Parathyroid adenoma (tissue), 2 donors: ENCODE measurements around the gene FBXO48.

ENCODE experiments used
- H2AFZ ChIP-seq: fragments of 300-600 bp; sonication (generic); one replicate; pipeline ENCODE4 v1.7.0; 2017; ENCODE audit warnings: antibody characterized with exemption, mild to moderate bottlenecking
- H3K27ac ChIP-seq: fragments of 300-600 bp; sonication (generic); one replicate; pipeline ENCODE4 v1.7.0; 2017
- H3K27me3 ChIP-seq: fragments of 300-600 bp; sonication (generic); one replicate; pipeline ENCODE4 v1.7.0; 2017; ENCODE audit warnings: low read length; ENCODE audit not compliant: control insufficient read depth, insufficient read depth
- H3K36me3 ChIP-seq: fragments of 300-600 bp; sonication (generic); one replicate; pipeline ENCODE4 v1.7.0; 2017; ENCODE audit warnings: low read length; ENCODE audit not compliant: control insufficient read depth, insufficient read depth
- H3K4me1 ChIP-seq: fragments of 300-600 bp; sonication (generic); one replicate; pipeline ENCODE4 v1.7.0; 2017; ENCODE audit warnings: control low read depth
- H3K4me2 ChIP-seq: fragments of 300-600 bp; sonication (generic); one replicate; pipeline ENCODE4 v1.7.0; 2017; ENCODE audit warnings: low read length
- H3K4me3 ChIP-seq: fragments of 300-600 bp; sonication (generic); one replicate; pipeline ENCODE4 v1.7.0; 2017; ENCODE audit warnings: low read depth, low read length
- H3K79me2 ChIP-seq: fragments of 300-600 bp; sonication (generic); one replicate; pipeline ENCODE4 v1.7.0; 2017; ENCODE audit warnings: control low read depth
- H3K9ac ChIP-seq: fragments of 300-600 bp; sonication (generic); one replicate; pipeline ENCODE4 v1.7.0; 2017; ENCODE audit warnings: mild to moderate bottlenecking
- H3K9me3 ChIP-seq: fragments of 300-600 bp; sonication (generic); one replicate; pipeline ENCODE4 v1.7.0; 2017; ENCODE audit warnings: low read length; ENCODE audit not compliant: control insufficient read depth
- CTCF ChIP-seq: fragments of 300-600 bp; sonication (generic); IDR thresholded peaks from one replicate; pipeline ENCODE4 v1.7.0; 2017; ENCODE audit warnings: antibody characterized with exemption, mild to moderate bottlenecking
- donor health status: primary hyperparathyroidism.

FBXO48 gene

GRCh38 chr2:68483011-68483410 lies 15.9 kb upstream of the FBXO48 start:
- no peak overlapping the region for H2AFZ ChIP-seq
- H3K9ac ChIP-seq: no peak overlapping the region
- H3K27ac ChIP-seq: no peak overlapping the region
- no peaks in the 10 kb centered on the region for H3K36me3 ChIP-seq
- no peak overlapping the region for H3K4me3 ChIP-seq
- H3K27me3 ChIP-seq: no peaks in the 10 kb centered on the region
- no peaks in the 10 kb centered on the region for H3K4me1 ChIP-seq
- no peak for TF ChIP-seq CTCF
- no peaks in the 10 kb centered on the region for H3K9me3 ChIP-seq
- H3K79me2 ChIP-seq: no peaks in the 10 kb centered on the region
- H3K4me2 ChIP-seq: no peak overlapping the region

GRCh38 chr2:68482296-68482820 lies 15.3 kb upstream of the FBXO48 start:
- Histone ChIP-seq H3K36me3 (no peaks in the 10 kb centered on the region), H3K9ac (no peak overlapping the region), H3K27me3 (no peaks in the 10 kb centered on the region), H3K4me1 (no peaks in the 10 kb centered on the region), H3K4me2 (no peak overlapping the region), H3K79me2 (no peaks in the 10 kb centered on the region), H3K9me3 (no peaks in the 10 kb centered on the region), H3K4me3 (no peak overlapping the region), H3K27ac (no peak overlapping the region), H2AFZ (no peak overlapping the region)
- no peak for TF ChIP-seq CTCF

- no peak overlapping the region for H3K4me2 ChIP-seq
- H3K27ac ChIP-seq: no peak overlapping the region
- no peaks in the 10 kb centered on the region for H3K9me3 ChIP-seq
- H3K4me3 ChIP-seq: no peak overlapping the region
- TF ChIP-seq CTCF: no peak
- H3K27me3 ChIP-seq: no peaks in the 10 kb centered on the region
- no peaks in the 10 kb centered on the region for H3K4me1 ChIP-seq
- H3K36me3 ChIP-seq: no peaks in the 10 kb centered on the region
- H2AFZ ChIP-seq: no peak overlapping the region
- no peaks in the 10 kb centered on the region for H3K79me2 ChIP-seq
- H3K9ac ChIP-seq: no peak overlapping the region
Observed at GRCh38 chr2:68478688-68479087, 11.6 kb upstream of the FBXO48 start.

GRCh38 chr2:68476454-68476853 lies 9.4 kb upstream of the FBXO48 start:
- H2AFZ ChIP-seq: no peak overlapping the region
- H3K4me3 ChIP-seq: no peak overlapping the region
- no peaks in the 10 kb centered on the region for H3K9me3 ChIP-seq
- no peak overlapping the region for H3K4me2 ChIP-seq
- no peak overlapping the region for H3K9ac ChIP-seq
- no peaks in the 10 kb centered on the region for H3K4me1 ChIP-seq
- no peak overlapping the region for H3K27ac ChIP-seq
- H3K79me2 ChIP-seq: no peaks in the 10 kb centered on the region
- H3K27me3 ChIP-seq: no peaks in the 10 kb centered on the region
- TF ChIP-seq CTCF: no peak
- H3K36me3 ChIP-seq: no peaks in the 10 kb centered on the region

GRCh38 chr2:68475576-68475975 lies 8.5 kb upstream of the FBXO48 start:
- Histone ChIP-seq H3K27me3 (no peaks in the 10 kb centered on the region), H3K4me3 (no peak overlapping the region), H3K36me3 (no peaks in the 10 kb centered on the region), H2AFZ (no peak overlapping the region), H3K4me2 (no peak overlapping the region), H3K27ac (no peak overlapping the region), H3K4me1 (no peaks in the 10 kb centered on the region), H3K9me3 (no peaks in the 10 kb centered on the region), H3K79me2 (no peaks in the 10 kb centered on the region), H3K9ac (no peak overlapping the region)
- TF ChIP-seq CTCF: no peak
